Measurements from ENCODE around the gene CAMTA1.
"Not testable (repeated sequence)": the region's sequence is repeated elsewhere in the genome, so short reads cannot be mapped to it uniquely, and the experiment has no call there.

Gene CAMTA1

GRCh38 chr1:7704214-7705047 is 919.2 kb downstream of the CAMTA1 start:
- peaks cover 18% of the 10 kb centered on the region for H3K4me1 ChIP-seq (ENCODE audit: control insufficient read depth, insufficient read depth, low read length)
- no peaks in the 10 kb centered on the region for H3K9me3 ChIP-seq (ENCODE audit: control insufficient read depth, insufficient read depth, low read length)
- H3K27me3 ChIP-seq (ENCODE audit: control insufficient read depth, insufficient read depth, low read length): peaks cover 26% of the 10 kb centered on the region
- no peak overlapping the region for H3K4me3 ChIP-seq (ENCODE audit: low read depth, low read length)
- H3K36me3 ChIP-seq (ENCODE audit: control insufficient read depth, insufficient read depth, low read length): no peaks in the 10 kb centered on the region
- no peak overlapping the region for H3K9ac ChIP-seq (ENCODE audit: low read depth, low read length)

DNA sequence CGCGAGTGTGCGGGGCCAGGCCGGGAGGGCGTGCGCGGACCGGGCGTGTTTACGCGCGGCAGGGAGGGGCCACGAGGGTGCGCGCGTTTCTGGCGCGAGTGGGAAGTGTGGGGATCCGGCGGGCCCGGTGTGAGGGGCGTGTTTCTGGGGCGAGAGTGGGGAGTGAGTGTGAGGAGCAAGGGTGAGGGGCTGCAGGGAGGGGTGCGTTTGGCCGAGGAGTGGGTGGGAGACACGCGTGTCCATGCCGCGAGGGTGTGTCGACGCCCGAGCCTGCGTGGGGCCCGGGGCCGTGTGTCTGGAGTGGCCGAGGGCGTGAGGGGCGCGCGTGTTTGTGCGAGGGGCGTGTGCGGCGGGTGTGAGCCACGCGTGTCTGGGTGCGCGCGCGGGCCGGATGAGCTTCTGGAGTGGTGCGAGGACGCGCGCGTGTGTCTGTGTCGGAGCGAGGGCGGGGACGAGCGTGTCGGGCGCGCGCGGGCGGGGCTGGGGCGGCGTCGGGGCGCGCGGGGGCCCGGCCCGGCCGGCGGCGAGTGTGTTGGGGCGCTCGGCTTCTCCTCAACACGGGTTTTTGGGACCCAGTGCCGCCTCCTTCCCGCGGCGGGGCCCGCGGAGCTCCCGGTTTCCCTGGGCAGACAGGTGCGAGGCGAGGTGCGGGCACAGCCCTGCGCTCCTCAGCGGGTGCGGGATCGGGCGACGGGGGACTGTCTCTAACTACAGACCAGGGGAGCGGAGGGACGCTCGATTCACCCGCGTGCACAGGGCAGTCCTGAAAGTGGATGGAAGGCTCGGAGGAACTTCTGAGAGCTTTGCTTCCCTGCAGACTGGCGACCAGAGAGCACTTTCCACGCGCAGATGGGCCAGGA is 920.0 kb downstream of the CAMTA1 start:
- H3K4me1 ChIP-seq (ENCODE audit: control insufficient read depth, insufficient read depth, low read length): peaks cover 18% of the 10 kb centered on the region
- no peaks in the 10 kb centered on the region for H3K36me3 ChIP-seq (ENCODE audit: control insufficient read depth, insufficient read depth, low read length)
- no peaks in the 10 kb centered on the region for H3K9me3 ChIP-seq (ENCODE audit: control insufficient read depth, insufficient read depth, low read length)
- H3K4me3 ChIP-seq (ENCODE audit: low read depth, low read length): peak overlapping the region; percentile 46
- H3K27me3 ChIP-seq (ENCODE audit: control insufficient read depth, insufficient read depth, low read length): peaks cover 26% of the 10 kb centered on the region
- no peak overlapping the region for H3K9ac ChIP-seq (ENCODE audit: low read depth, low read length)

GRCh38 chr1:7705908-7706216 is 920.6 kb downstream of the CAMTA1 start:
- Histone ChIP-seq H3K4me1 (ENCODE audit: control insufficient read depth, insufficient read depth, low read length) (peaks cover 18% of the 10 kb centered on the region), H3K9me3 (ENCODE audit: control insufficient read depth, insufficient read depth, low read length) (no peaks in the 10 kb centered on the region), H3K27me3 (ENCODE audit: control insufficient read depth, insufficient read depth, low read length) (peaks cover 25% of the 10 kb centered on the region), H3K36me3 (ENCODE audit: control insufficient read depth, insufficient read depth, low read length) (no peaks in the 10 kb centered on the region), H3K4me3 (ENCODE audit: low read depth, low read length) (peak overlapping the region; percentile 45), H3K9ac (ENCODE audit: low read depth, low read length) (no peak overlapping the region)

GRCh38 chr1:7707527-7707926 is 922.3 kb downstream of the CAMTA1 start:
- Histone ChIP-seq H3K4me3 (ENCODE audit: low read depth, low read length) (no peak overlapping the region), H3K9ac (ENCODE audit: low read depth, low read length) (no peak overlapping the region), H3K4me1 (ENCODE audit: control insufficient read depth, insufficient read depth, low read length) (peaks cover 8% of the 10 kb centered on the region), H3K9me3 (ENCODE audit: control insufficient read depth, insufficient read depth, low read length) (no peaks in the 10 kb centered on the region), H3K27me3 (ENCODE audit: control insufficient read depth, insufficient read depth, low read length) (peaks cover 20% of the 10 kb centered on the region), H3K36me3 (ENCODE audit: control insufficient read depth, insufficient read depth, low read length) (no peaks in the 10 kb centered on the region)

GRCh38 chr1:7708065-7708464 is 922.8 kb downstream of the CAMTA1 start:
- peaks cover 15% of the 10 kb centered on the region for H3K27me3 ChIP-seq (ENCODE audit: control insufficient read depth, insufficient read depth, low read length)
- not testable (repeated sequence) for H3K9me3 ChIP-seq (ENCODE audit: control insufficient read depth, insufficient read depth, low read length); H3K4me1 ChIP-seq (ENCODE audit: control insufficient read depth, insufficient read depth, low read length); H3K9ac ChIP-seq (ENCODE audit: low read depth, low read length); H3K4me3 ChIP-seq (ENCODE audit: low read depth, low read length); H3K36me3 ChIP-seq (ENCODE audit: control insufficient read depth, insufficient read depth, low read length)

GRCh38 chr1:7710859-7711258 is 925.6 kb downstream of the CAMTA1 start:
- Histone ChIP-seq H3K27me3 (ENCODE audit: control insufficient read depth, insufficient read depth, low read length) (peaks cover 8% of the 10 kb centered on the region), H3K4me1 (ENCODE audit: control insufficient read depth, insufficient read depth, low read length) (no peaks in the 10 kb centered on the region), H3K36me3 (ENCODE audit: control insufficient read depth, insufficient read depth, low read length) (no peaks in the 10 kb centered on the region), H3K4me3 (ENCODE audit: low read depth, low read length) (no peak overlapping the region), H3K9me3 (ENCODE audit: control insufficient read depth, insufficient read depth, low read length) (no peaks in the 10 kb centered on the region), H3K9ac (ENCODE audit: low read depth, low read length) (no peak overlapping the region)

DNA sequence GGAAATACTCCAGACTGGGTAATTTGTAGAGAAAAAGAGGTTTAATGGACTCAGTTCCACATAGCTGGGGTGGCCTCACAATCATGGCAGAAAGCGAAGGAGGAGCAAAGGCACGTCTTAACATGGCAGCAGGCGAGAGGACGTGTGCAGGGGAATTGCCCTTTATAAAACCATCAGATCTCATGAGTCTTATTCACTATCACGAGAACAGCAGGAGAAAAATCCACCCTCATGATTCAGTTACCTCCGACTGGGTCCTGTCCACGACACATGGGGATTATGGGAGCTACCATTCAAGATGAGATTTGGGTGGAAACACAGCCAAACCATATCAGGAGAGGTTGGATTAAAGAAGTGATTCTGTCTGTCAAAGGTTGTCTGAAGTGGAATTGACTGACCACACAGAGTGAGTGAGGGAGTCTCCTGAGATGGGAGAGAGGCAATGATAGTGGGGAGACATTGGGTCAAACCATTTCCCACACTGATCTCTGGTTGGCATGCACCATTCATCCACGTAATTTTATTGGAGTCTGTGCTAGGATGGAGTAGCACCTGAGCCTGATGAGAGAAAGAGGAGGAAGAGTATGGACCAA is 927.6 kb downstream of the CAMTA1 start:
- peaks cover 2% of the 10 kb centered on the region for H3K27me3 ChIP-seq (ENCODE audit: control insufficient read depth, insufficient read depth, low read length)
- no peaks in the 10 kb centered on the region for H3K36me3 ChIP-seq (ENCODE audit: control insufficient read depth, insufficient read depth, low read length)
- H3K4me3 ChIP-seq (ENCODE audit: low read depth, low read length): no peak overlapping the region
- no peaks in the 10 kb centered on the region for H3K4me1 ChIP-seq (ENCODE audit: control insufficient read depth, insufficient read depth, low read length)
- no peak overlapping the region for H3K9ac ChIP-seq (ENCODE audit: low read depth, low read length)
- no peaks in the 10 kb centered on the region for H3K9me3 ChIP-seq (ENCODE audit: control insufficient read depth, insufficient read depth, low read length)

DNA sequence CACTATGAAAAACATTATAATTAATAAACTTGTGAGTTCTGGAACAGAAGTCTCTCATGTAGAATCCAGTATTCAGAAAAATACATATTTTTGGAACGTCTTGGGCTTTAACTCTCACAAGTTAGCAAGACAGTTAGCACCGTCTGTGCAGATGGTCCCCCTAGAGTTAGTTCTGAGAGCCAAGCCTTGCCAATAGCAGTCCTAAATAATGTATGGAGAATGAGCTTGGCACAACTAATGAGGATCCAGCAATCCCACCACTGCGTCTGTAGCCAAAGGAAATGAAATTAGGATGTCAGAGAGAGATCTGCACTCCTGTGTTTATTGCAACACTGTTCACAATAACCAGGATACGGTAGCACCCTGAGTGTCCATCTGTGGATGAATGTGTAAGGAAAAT is 931.3 kb downstream of the CAMTA1 start:
- Histone ChIP-seq H3K27me3 (ENCODE audit: control insufficient read depth, insufficient read depth, low read length) (peaks cover 2% of the 10 kb centered on the region), H3K9me3 (ENCODE audit: control insufficient read depth, insufficient read depth, low read length) (no peaks in the 10 kb centered on the region), H3K9ac (ENCODE audit: low read depth, low read length) (no peak overlapping the region), H3K4me3 (ENCODE audit: low read depth, low read length) (no peak overlapping the region), H3K4me1 (ENCODE audit: control insufficient read depth, insufficient read depth, low read length) (peaks cover 2% of the 10 kb centered on the region), H3K36me3 (ENCODE audit: control insufficient read depth, insufficient read depth, low read length) (no peaks in the 10 kb centered on the region)

DNA sequence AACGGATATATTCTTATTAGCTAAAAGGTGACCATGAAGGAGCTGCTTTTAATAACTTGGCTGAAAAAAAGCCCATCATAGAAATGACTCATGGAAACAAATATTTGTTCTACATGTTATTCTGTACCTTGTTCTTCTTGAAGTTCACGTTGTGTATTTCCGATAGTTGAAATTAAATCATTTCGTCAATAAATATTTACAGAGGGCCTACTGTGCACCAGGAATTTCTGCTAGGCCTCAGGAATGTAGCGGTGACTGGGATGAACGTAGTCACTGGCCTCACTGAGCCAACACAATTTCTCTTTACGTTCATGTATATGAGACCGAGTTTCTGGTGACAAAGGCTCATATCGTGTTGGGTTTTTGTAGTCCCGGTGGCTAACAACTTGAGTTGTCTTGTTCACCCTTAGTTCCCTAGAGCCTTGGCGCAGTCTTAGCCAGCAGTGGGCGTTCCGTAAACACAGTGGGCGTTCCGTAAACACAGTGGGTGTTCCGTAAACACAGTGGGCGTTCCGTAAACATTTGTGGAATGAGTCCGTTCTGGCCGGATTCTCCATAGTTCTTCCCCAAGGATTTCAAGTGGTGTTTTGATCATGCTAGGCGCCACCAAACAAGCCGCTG is 932.6 kb downstream of the CAMTA1 start:
- Histone ChIP-seq H3K27me3 (ENCODE audit: control insufficient read depth, insufficient read depth, low read length) (peaks cover 2% of the 10 kb centered on the region), H3K9ac (ENCODE audit: low read depth, low read length) (no peak overlapping the region)

GRCh38 chr1:7719468-7720094 is 934.3 kb downstream of the CAMTA1 start:
- H3K36me3 ChIP-seq (ENCODE audit: control insufficient read depth, insufficient read depth, low read length): no peaks in the 10 kb centered on the region
- H3K27me3 ChIP-seq (ENCODE audit: control insufficient read depth, insufficient read depth, low read length): peaks cover 2% of the 10 kb centered on the region

More for the DNA sequence above, 932.6 kb downstream of the CAMTA1 start:
- Histone ChIP-seq H3K36me3 (ENCODE audit: control insufficient read depth, insufficient read depth, low read length) (no peaks in the 10 kb centered on the region), H3K4me1 (ENCODE audit: control insufficient read depth, insufficient read depth, low read length) (peaks cover 2% of the 10 kb centered on the region), H3K9me3 (ENCODE audit: control insufficient read depth, insufficient read depth, low read length) (no peaks in the 10 kb centered on the region), H3K4me3 (ENCODE audit: low read depth, low read length) (no peak overlapping the region)

GRCh38 chr1:7721940-7722669 is 936.9 kb downstream of the CAMTA1 start:
- H3K9me3 ChIP-seq (ENCODE audit: control insufficient read depth, insufficient read depth, low read length): no peaks in the 10 kb centered on the region
- peaks cover 2% of the 10 kb centered on the region for H3K4me1 ChIP-seq (ENCODE audit: control insufficient read depth, insufficient read depth, low read length)
- no peaks in the 10 kb centered on the region for H3K27me3 ChIP-seq (ENCODE audit: control insufficient read depth, insufficient read depth, low read length)
- no peak overlapping the region for H3K9ac ChIP-seq (ENCODE audit: low read depth, low read length)
- no peak overlapping the region for H3K4me3 ChIP-seq (ENCODE audit: low read depth, low read length)
- H3K36me3 ChIP-seq (ENCODE audit: control insufficient read depth, insufficient read depth, low read length): no peaks in the 10 kb centered on the region

More at GRCh38 chr1:7719468-7720094, 934.3 kb downstream of the CAMTA1 start:
- Histone ChIP-seq H3K4me3 (ENCODE audit: low read depth, low read length) (no peak overlapping the region), H3K4me1 (ENCODE audit: control insufficient read depth, insufficient read depth, low read length) (peaks cover 2% of the 10 kb centered on the region), H3K9me3 (ENCODE audit: control insufficient read depth, insufficient read depth, low read length) (no peaks in the 10 kb centered on the region), H3K9ac (ENCODE audit: low read depth, low read length) (no peak overlapping the region)

Data from iPS-15b (cell line).